Inferior parietal cortex (tissue), 1 donor: Measurements from ENCODE around the gene HTRA1.

ENCODE experiments used
- DNase-seq: peaks from one replicate; pipeline ENCODE4 v3.0.0-alpha.2; 2016; ENCODE audit errors: extremely low spot score

The HTRA1 gene

DNA sequence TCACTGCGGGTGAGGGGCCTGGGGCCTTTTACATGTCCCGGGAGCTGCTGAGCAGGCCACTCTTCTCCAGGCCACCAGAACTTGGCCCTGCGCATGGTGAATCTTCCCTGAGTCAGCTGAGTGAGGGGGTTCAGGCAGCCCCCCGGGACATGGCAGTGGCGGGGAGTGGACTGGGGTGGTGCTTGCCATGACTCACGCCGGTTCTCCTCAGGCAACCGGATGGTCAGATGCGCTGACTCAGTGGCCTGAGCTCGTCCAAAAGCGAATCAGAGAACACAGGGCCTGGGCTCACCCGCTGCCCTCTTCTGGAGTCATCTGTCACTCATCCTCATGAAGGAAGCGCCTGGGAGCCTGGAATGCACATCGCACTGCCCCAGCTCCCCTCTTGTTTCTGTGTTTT lies 33.5 kb downstream of the HTRA1 start:
- DNase-seq = no peak

- DNase-seq = no peak
Measured at GRCh38 chr10:122495406-122496340, 34.3 kb downstream of the HTRA1 start.

GRCh38 chr10:122497241-122497640 lies 35.9 kb downstream of the HTRA1 start:
- DNase-seq = no peak

- DNase-seq = no peak
Measured at GRCh38 chr10:122498521-122498920, 37.2 kb downstream of the HTRA1 start.

DNA sequence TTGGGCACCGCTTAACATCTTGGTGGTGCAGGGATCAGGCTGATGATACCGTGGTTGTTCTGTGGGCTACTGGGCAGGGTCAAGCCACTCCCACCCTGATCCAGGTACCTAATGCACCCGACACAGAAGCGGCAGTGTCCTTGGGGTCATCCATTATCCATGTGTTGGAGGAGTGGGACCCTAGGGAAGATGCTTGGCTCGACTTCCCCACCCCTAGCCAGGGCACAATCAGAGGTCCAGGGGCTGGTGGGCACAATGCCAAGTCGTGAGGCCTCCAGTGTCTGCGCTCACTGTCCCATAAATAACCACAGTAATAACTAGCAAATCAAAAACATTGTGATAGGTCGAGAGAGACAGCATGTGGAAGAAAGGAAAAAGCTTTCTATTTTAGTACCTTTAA lies 37.7 kb downstream of the HTRA1 start:
- DNase-seq = no peak

DNA sequence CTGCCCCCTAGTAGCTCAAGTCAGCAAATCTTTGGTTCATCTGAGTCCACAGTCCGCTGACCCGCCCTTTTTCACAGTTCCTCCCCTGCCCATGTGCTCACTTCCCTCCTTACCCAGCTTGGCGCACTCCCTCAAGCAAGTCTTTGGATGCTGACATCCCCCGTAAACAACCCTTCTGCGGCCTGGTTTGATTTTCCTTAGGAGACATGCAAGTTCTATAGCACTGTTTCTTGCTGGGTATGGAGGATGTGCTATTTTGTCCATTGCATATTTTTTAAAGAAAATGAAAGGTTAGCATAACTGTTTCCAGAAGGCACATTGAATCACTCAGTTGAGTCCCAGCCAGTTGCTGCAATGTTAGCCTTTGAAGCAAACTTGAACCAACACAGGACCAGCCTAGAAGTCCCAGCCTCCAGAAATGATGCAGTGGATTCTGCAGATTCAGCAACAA lies 38.2 kb downstream of the HTRA1 start:
- DNase-seq = no peak

GRCh38 chr10:122500194-122500593 lies 38.8 kb downstream of the HTRA1 start:
- DNase-seq = no peak

DNA sequence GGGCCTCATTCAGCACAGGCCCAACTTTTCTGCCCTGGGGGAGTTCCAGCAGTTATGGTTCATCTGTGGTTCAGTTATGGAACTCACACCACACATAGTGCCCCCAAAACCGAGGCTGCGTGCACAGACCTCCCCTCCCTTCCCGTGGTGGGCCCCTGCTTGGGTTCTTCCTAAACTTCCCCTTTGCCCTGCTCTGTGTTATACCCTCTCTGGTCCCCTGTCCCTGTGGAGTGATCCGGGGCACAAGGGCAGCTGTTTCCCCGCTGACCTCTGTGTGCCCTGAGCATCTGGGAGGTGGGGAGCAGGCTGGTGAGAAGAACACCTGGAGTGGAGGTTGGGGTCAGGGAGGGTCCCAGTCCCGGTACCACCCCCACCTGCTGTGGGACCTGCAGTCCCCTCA lies 39.4 kb downstream of the HTRA1 start:
- DNase-seq = no peak

DNA sequence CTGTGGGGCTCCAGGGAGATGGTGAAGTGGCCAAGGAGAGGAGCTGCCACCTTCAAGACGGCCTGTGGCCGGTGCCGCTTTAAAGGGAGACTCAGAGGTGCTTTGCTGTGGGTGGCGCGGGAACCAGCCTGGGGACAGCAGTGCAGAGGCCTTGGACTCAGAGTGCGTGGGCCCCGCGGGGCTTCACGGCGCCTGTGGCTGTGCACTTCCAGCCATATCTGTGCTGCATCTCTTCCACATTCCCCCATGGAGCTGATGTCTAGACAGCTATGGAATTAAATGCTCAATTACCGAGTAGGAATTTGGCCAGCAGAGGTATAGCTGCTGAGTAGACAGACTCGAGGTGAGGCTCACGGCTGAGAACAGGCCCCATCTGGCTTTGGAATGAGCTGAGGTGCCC lies 41.7 kb downstream of the HTRA1 start:
- DNase-seq = no peak

GRCh38 chr10:122503886-122504609 lies 42.7 kb downstream of the HTRA1 start:
- DNase-seq = no peak

DNA sequence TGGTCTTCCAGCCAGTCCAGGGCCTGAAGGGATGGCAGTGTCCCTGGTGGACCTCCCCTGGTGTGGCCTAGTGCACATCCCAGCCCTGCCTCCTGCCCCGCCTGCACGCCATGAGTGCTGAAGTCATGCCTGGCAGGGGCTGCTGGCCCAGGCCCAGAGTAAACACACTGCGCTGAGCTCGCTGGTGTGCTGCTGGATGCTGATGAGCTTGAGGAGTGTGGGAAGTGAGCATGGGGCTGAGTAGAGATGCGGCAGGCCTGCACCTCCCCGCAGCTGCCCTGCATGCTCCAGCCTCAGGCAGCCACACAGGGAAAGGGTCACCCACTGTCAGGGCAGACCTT lies 43.2 kb downstream of the HTRA1 start:
- DNase-seq = peak; percentile 84

DNA sequence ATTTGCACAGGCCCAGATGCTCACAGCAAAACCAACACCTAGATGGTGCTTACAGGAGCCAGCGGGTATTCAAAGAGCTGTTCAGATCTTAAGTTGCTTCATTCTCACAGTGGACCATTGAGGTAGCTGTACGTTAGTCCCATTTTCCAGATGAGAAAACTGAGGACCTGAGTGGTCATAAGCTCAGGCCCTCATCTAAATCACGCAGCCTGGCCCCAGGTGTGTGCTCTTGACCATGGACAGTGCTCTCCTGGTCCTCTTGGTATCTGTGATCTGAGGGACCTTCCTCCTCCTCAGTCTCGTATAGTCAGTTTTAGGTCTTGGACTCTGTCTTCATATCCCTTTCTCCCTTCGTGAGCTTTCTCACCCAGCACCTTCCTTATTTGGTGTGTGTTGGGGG lies 43.7 kb downstream of the HTRA1 start:
- no peak for DNase-seq

- DNase-seq = no peak
Measured at GRCh38 chr10:122505885-122506645, 44.7 kb downstream of the HTRA1 start.

DNA sequence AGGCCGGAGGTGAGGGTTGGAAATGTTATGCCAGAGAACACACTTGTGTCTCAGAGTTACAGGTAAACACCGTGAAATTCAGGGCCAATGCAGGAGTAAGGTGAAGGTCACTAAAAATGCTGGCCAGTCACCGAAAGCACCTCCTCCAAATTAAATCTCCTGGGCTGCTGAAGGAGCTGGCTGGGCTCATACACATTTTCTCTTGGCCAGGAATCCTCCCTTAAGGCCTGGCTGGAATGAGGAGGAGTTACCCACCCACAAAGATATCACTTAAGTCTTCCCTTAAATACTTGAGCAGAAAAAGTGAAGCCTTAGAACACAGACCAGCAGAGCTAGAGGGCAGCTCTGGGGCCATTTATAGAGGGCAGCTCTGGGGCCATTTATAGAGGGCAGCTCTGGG lies 46.3 kb downstream of the HTRA1 start:
- DNase-seq = no peak

DNA sequence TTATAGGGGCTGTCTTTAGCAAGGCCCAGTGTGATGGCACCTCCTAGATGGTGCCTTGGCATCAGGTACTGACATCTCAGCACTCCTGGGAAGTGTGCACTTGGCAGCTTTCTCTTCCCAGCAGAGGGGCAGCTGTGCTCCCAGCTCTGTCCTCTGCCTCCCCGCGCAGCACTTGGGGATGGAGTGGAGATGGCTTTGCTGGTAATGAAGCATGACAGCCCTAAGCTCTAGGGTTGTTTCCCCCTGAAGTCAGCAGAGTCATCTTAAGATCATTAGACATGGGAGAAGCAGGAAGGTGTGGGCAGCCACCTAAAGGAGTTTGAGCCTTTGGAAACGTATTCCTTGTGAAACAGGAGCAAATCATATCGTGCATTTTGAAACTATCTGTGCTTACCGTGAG lies 46.7 kb downstream of the HTRA1 start:
- DNase-seq = no peak

DNA sequence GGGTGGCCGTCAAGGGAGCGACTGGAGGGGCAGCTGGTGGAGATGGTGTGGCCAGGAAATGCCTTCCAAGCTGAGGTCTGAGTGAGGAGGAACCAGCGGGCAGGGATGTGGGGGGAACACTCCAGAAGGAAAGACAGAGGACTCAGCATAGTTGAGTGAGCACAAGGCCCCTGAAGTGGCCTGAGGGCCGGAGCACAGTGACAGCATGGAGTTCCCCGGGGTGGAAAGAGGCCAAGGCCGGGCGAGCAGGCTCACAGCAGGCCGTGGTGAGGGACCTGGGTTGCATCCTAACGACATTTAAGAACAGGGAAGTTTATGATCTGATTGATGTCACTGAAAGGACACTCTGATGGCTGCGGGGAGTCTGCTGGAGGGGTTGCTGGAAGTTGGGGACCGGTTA lies 48.0 kb downstream of the HTRA1 start:
- no peak for DNase-seq

GRCh38 chr10:122510326-122510725 lies 49.0 kb downstream of the HTRA1 start:
- DNase-seq = no peak

DNA sequence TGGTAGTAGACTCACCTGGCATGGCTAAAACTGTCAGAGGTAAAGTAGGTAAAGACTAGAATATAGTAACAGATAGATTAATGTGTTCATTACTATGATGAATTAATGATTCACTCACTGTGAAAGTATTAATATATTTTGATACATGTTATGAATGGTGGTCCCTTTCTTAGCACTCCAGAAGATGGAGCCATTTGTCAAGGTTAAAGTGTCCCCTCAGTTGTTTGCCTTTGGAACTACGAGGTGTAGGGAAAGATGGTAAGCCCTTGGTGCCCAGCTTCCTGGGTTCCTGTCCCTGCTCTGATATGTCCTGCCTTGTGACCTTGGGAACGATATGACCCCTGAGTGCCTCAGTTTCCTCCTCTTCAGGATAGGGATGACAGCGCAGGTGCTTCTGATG lies 49.4 kb downstream of the HTRA1 start:
- no peak for DNase-seq

DNA sequence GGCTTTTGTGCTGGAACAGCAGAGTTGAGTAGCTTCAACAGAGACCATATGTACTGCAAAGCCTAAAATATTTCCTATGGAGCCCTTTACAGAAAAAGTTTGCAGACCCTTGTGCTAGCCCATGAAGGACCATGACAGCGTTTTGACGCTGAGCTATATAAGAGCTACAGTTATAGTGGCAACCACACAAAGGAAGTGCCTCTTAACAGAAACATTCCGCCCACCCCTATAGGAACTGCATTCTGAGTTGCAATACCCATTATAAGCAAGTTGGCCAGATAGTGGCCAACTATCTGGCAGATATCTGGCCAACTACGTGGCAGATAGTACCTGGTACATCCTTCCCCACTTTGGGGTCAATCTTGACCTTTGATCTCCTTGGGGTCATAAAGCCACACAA lies 51.7 kb downstream of the HTRA1 start:
- DNase-seq = no peak

DNA sequence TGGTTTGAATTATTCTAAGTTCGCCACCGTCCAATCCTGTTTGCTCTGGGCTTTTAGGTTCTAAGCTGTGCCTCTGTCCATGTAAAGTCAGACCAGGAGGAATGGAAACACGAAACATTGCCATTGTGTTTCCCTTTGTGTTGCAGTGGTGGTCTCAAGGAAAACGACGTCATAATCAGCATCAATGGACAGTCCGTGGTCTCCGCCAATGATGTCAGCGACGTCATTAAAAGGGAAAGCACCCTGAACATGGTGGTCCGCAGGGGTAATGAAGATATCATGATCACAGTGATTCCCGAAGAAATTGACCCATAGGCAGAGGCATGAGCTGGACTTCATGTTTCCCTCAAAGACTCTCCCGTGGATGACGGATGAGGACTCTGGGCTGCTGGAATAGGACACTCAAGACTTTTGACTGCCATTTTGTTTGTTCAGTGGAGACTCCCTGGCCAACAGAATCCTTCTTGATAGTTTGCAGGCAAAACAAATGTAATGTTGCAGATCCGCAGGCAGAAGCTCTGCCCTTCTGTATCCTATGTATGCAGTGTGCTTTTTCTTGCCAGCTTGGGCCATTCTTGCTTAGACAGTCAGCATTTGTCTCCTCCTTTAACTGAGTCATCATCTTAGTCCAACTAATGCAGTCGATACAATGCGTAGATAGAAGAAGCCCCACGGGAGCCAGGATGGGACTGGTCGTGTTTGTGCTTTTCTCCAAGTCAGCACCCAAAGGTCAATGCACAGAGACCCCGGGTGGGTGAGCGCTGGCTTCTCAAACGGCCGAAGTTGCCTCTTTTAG lies 52.9 kb downstream of the HTRA1 start:
- no peak for DNase-seq

GRCh38 chr10:122515022-122515424 lies 53.7 kb downstream of the HTRA1 start:
- DNase-seq = no peak
